ENCODE data around the gene TLE1. TPM values are rescaled to one million over a fixed set of nuclear protein-coding genes. Genes with fewer than 3 reads are reported as not detected.
"Not testable (repeated sequence)": the region's sequence is repeated elsewhere in the genome, so short reads cannot be mapped to it uniquely, and the experiment has no call there.

TLE1 gene
- total RNA-seq, 1 donor from 2014 or later, result 75.1 TPM

DNA sequence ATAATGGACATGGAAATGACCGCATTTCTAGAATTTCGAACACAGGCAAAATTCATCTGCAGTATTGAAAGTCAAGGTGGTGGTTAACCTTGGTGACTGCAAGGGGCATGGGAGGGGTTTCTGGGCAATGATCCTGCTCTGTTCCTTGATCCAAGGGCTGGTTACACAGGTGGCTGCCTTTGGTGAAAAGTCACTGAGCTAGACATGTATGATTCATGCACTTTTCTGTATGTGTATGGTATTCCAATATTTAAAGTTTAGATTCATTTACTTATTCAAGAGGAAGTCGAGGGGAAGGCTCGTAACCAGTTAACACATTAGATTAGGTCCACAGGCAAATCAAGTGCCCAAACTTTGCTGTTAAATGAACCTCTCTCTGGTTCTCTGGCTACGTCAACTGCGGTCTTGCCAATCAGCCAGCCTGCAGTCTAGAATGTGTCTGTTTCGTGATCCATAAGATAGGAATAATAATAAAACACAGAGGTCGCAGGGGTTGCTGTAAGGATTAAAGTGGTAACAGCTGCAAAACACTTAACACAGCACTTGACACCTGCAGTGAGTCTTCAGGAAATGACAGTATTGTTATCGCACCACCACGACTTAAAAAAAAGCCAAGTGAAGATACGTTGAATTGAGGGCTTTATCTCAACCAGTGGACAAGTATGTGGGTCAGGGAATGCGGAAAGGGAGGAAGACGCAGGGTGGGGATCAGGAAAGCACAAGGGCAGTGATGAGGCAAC, 92.5 kb downstream of the TLE1 start:
- Histone ChIP-seq H3K4me1 (peaks cover 38% of the 10 kb centered on the region), H3K27me3 (no peaks in the 10 kb centered on the region), H3K36me3 (peaks cover 0 to 31% of the 10 kb centered on the region in 2 donors), H3K9me3 (no peaks in the 10 kb centered on the region), H3K4me3 (no peak overlapping the region), H3K27ac (no peak overlapping the region)
- intact Hi-C loops (cut with DNase I), result loop anchor here (5.0 to 10.0 kb wide), 2 partner anchors 88 to 565 kb away; partner anchors contain the start of gene TLE1
- TF ChIP-seq, protein P1, sequence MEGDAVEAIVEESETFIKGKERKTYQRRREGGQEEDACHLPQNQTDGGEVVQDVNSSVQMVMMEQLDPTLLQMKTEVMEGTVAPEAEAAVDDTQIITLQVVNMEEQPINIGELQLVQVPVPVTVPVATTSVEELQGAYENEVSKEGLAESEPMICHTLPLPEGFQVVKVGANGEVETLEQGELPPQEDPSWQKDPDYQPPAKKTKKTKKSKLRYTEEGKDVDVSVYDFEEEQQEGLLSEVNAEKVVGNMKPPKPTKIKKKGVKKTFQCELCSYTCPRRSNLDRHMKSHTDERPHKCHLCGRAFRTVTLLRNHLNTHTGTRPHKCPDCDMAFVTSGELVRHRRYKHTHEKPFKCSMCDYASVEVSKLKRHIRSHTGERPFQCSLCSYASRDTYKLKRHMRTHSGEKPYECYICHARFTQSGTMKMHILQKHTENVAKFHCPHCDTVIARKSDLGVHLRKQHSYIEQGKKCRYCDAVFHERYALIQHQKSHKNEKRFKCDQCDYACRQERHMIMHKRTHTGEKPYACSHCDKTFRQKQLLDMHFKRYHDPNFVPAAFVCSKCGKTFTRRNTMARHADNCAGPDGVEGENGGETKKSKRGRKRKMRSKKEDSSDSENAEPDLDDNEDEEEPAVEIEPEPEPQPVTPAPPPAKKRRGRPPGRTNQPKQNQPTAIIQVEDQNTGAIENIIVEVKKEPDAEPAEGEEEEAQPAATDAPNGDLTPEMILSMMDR (IDR thresholded peaks at IDR 0.05), result no peak
- TF ChIP-seq POLR2AphosphoS5 (IDR thresholded peaks at IDR 0.05; ENCODE audit: insufficient read depth in 1 of 2, low read depth in 1 of 2), result no peak
- TF ChIP-seq POLR2A (IDR thresholded peaks at IDR 0.05), result no peak
- no peak for DNase-seq (ENCODE audit: extremely low spot score in 2 of 2)

DNA sequence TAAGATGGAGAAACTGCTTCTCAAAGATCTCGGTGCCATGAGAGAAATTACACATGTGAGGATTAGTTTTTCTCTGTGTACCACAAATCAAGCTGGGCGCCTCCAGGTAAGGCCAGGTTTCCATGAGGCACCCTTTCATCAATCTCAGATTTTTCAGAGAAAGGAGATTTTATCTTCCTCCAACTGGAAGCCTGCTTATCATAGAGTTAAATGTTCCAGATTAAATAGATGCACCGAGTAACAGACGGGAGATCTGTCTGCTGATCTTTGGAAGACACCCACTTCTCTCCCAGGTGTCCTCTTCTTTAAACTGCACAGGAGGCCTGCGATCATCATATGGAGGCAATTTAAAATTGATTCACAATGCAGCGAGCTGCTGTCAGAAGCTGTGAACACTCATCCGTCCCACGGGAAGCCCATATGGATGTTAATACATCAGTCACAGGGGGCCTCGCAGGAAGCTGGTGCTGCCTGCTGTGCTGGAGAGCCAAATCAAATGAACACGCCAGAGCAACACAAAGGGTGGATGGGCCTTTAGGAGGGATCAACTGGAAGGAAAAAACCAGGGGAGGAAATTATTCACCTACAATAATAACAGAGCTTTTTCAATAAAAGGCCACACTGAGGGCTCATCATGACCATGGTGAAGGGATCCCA, 93.3 kb downstream of the TLE1 start:
- DNase-seq (ENCODE audit: extremely low spot score in 2 of 2), result no peak
- no peak for TF ChIP-seq POLR2AphosphoS5 (IDR thresholded peaks at IDR 0.05; ENCODE audit: insufficient read depth in 1 of 2, low read depth in 1 of 2)
- TF ChIP-seq, protein P1 (IDR thresholded peaks at IDR 0.05), result no peak
- no peak for TF ChIP-seq POLR2A (IDR thresholded peaks at IDR 0.05)
- no peaks in the 10 kb centered on the region for H3K9me3 ChIP-seq
- H3K27ac ChIP-seq, result no peak overlapping the region
- H3K36me3 ChIP-seq, result peaks cover 0 to 39% of the 10 kb centered on the region in 2 donors
- no peak overlapping the region for H3K4me3 ChIP-seq
- H3K4me1 ChIP-seq, result peaks cover 30% of the 10 kb centered on the region
- intact Hi-C loops (cut with DNase I), result loop anchor here (5.0 to 10.0 kb wide), 2 partner anchors 89 to 564 kb away; partner anchors contain the start of gene TLE1
- H3K27me3 ChIP-seq, result no peaks in the 10 kb centered on the region

DNA sequence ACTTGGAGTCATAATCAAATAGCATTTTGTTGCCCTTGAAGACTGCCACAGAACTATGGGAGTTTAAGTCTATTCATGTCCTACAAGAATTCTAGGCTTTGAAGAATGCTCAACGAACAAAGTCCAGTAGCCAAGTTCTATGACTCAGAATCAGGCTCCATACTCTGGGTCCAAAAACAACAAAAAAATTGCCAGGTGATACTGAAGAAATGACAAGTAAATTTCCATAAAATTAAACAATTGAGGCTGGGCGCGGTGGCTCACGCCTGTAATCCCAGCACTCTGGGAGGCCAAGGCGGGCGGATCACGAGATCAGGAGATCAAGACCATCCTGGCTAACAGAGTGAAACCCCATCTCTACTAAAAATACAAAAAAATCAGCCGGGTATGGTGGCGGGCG, 94.1 kb downstream of the TLE1 start:
- H3K27me3 ChIP-seq; H3K4me3 ChIP-seq; DNase-seq (ENCODE audit: extremely low spot score in 2 of 2); H3K27ac ChIP-seq; H3K9me3 ChIP-seq: not testable (repeated sequence)
- H3K36me3 ChIP-seq, result peaks cover 3 to 45% of the 10 kb centered on the region in 2 donors
- intact Hi-C loops (cut with DNase I), result loop anchor here (5.0 to 10.0 kb wide), 2 partner anchors 90 to 563 kb away; partner anchors contain the start of gene TLE1
- peaks cover 24% of the 10 kb centered on the region for H3K4me1 ChIP-seq

DNA sequence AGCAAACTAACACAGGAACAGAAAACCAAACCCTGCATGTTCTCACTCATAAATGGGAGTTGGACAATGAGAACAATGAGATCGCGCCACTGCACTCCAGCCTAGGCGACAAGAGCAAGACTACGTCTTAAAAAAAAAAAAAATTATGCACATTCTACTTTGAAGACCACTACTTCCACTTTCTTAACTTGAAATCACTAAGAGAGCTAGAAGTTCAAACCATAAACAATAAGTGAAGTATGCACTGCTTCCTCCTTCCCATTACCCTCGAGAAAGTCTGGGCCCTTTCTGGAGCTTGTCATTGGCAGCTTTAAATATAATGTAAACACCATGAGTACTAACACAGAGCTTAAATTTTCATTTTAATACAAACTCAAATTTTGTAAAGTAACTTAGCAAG, 94.9 kb downstream of the TLE1 start:
- H3K27me3 ChIP-seq, result no peaks in the 10 kb centered on the region
- no peak overlapping the region for H3K27ac ChIP-seq
- H3K4me3 ChIP-seq, result no peak overlapping the region
- no peaks in the 10 kb centered on the region for H3K9me3 ChIP-seq
- DNase-seq (ENCODE audit: extremely low spot score in 2 of 2), result no peak
- TF ChIP-seq POLR2A (IDR thresholded peaks at IDR 0.05) (no peak), POLR2AphosphoS5 (IDR thresholded peaks at IDR 0.05; ENCODE audit: insufficient read depth in 1 of 2, low read depth in 1 of 2) (no peak)
- TF ChIP-seq, protein P1 (IDR thresholded peaks at IDR 0.05), result no peak
- H3K36me3 ChIP-seq, result peaks cover 3 to 49% of the 10 kb centered on the region in 2 donors
- intact Hi-C loops (cut with DNase I), result loop anchor here (10.0 kb wide), 1 partner anchor 90 kb away; the partner anchor contains the start of gene TLE1
- peaks cover 16% of the 10 kb centered on the region for H3K4me1 ChIP-seq

DNA sequence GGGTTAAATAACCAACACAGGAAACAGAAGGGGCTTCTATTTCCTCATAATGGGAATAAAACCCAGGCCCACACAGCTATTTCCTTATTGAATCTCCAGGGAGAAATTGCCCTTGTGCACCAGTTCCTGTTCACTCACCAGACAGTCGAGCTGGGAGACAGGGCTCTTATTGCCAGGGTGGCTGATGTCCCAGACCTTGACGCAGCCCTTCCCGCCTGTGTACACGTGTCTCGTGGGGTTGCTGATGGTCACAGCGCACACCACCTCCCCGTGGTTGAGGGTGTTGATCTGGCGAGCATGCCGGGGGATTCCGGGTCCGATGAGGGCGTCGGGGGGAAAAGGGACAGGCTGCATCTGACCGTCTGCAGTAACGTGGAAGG, 96.5 kb downstream of the TLE1 start:
- H3K27me3 ChIP-seq, result no peaks in the 10 kb centered on the region
- intact Hi-C loops (cut with DNase I), result loop anchor here (10.0 kb wide), 1 partner anchor 92 kb away; the partner anchor contains the start of gene TLE1
- no peaks in the 10 kb centered on the region for H3K9me3 ChIP-seq
- H3K27ac ChIP-seq, result no peak overlapping the region
- peaks cover under 1% of the 10 kb centered on the region for H3K4me1 ChIP-seq
- peaks cover 3 to 51% of the 10 kb centered on the region in 2 donors for H3K36me3 ChIP-seq
- no peak overlapping the region for H3K4me3 ChIP-seq
- TF ChIP-seq POLR2A (IDR thresholded peaks at IDR 0.05) (no peak), POLR2AphosphoS5 (IDR thresholded peaks at IDR 0.05; ENCODE audit: insufficient read depth in 1 of 2, low read depth in 1 of 2) (peak in 1 of 2 donors; percentile 32)
- DNase-seq (ENCODE audit: extremely low spot score in 2 of 2), result no peak
